IPS-18c (cell line): ENCODE data around the gene UNC5B.
"Not testable (repeated sequence)": the region's sequence is repeated elsewhere in the genome, so short reads cannot be mapped to it uniquely, and the experiment has no call there.

Experiments
- H3K4me3 ChIP-seq: 2 replicates; pipeline ENCODE4 v1.7.0; 2013; ENCODE audit warnings: low read depth, mild to moderate bottlenecking, low read length, moderate library complexity; ENCODE audit not compliant: insufficient read depth
- H3K9me3 ChIP-seq: one replicate; pipeline ENCODE4 v1.6.1; 2013; ENCODE audit warnings: mild to moderate bottlenecking, low read length, moderate library complexity; ENCODE audit not compliant: control insufficient read depth, insufficient read depth

UNC5B gene

DNA sequence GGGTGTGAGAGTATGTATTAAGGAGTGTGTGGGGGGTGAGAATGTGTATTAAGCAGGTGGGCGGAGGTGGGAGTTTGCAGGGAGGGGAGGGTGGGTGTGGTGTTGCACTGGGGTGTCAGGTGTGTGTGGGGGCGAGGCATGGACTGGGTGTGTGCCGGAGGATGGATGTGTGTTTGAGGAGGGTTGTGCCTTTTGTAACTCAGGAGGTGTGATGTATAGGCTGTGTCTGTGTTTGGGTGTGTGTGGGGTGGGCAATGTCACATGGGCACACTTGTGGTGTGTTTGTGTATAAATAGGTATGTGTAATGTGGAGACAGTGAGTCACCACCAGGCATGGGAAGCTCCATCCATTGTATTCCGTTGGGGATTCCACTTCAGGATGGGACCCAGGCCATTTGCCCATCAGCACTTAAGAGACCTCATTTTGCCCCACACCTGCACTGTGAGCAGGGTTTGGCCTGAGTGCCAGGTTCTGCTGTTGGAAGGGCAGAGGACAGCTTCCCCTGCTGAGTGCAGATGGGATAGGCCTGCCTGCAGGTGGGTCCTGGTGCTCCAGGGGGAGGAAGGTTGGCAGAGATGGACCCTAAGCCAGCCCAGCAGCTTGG is 5.8 kb downstream of the UNC5B start:
- Histone ChIP-seq H3K4me3 (peak overlapping the region; percentile 46), H3K9me3 (no peaks in the 10 kb centered on the region)

DNA sequence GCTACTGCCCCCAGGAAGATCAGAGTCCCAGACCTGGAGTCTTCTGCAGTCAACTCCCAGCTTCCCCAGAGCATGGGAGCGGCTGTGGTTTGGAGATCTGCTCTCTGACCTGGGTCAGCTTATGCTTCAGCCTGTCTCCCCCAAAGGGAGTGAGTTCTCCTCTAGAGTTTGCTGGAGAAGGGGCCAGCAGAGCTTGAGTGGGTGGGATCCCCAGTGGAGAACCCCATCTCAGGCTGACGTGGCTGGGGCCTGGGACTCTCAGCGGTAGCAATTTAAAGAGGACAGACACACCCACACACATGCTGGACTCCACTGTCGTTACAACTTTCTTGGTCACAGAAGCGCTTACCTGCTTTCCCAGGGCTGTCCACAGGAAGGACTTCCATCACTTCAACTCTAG is 6.3 kb downstream of the UNC5B start:
- Histone ChIP-seq H3K4me3 (no peak overlapping the region), H3K9me3 (no peaks in the 10 kb centered on the region)

DNA sequence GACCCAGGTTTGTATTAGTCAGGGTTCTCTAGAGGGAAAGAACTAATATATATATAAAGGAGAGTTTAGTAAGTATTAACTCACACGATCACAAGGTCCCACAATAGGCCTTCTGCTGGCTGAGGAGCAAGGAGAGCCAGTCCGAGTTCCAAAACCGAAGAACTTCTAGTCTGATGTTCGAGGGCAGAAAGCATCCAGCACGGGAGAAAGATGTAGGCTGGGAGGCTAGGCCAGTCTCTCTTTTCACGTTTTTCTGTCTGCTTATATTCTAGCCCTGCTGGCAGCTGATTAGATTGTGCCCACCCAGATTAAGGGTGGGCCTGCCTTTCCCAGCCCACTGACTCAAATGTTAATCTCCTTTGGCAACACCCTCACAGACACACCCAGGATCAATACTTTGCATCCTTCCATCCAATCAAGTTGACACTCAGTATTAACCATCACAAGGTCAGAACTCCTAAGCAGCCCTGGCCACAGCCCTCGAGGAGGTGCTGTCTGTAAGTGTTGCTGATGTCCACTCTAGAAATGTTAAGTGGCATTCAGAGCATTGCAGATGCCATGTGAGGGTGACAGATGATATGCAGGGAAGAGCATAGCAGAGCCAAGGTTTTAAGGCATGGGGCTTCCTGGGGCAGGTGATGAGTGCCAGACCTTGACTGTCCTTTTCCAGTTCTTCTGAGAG is 7.0 kb downstream of the UNC5B start:
- H3K4me3 ChIP-seq, H3K9me3 ChIP-seq: not testable (repeated sequence)

DNA sequence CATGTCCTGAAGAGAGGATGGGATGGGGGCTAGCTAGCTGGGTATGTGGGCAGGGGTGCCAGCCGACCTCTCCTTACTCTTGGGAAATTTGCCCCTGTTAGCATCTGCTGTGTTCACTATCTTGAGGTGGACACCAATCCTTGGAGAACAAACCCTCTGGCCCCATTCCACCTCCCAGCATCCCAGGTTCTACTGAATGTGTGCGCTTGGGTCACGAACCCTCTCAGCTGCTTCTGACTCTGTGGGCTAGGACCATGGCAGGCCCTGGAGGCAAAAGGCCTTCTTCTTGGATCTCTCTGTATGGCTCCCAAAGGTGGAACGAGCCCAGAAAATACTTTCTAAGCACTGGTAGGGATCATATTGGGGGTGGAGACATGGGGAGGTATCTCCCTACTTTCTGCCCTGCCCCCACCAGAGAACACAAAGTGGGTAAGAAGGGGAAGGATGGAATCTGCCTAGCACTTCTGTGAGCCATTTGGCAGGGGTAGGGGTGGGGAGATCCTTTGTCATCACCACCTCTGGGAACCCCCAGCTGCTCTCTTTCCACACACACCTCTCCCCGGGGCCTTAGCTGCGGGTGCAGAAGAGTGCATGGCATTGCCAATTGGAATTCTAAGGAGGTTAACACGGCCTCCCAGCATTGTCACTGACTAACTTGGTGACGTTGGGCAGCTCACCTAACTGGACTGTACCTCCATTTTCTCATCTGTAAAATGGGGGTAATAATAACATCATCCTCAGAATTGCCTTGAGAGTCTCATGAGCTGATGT is 7.7 kb downstream of the UNC5B start:
- Histone ChIP-seq H3K4me3 (no peak overlapping the region), H3K9me3 (no peaks in the 10 kb centered on the region)

DNA sequence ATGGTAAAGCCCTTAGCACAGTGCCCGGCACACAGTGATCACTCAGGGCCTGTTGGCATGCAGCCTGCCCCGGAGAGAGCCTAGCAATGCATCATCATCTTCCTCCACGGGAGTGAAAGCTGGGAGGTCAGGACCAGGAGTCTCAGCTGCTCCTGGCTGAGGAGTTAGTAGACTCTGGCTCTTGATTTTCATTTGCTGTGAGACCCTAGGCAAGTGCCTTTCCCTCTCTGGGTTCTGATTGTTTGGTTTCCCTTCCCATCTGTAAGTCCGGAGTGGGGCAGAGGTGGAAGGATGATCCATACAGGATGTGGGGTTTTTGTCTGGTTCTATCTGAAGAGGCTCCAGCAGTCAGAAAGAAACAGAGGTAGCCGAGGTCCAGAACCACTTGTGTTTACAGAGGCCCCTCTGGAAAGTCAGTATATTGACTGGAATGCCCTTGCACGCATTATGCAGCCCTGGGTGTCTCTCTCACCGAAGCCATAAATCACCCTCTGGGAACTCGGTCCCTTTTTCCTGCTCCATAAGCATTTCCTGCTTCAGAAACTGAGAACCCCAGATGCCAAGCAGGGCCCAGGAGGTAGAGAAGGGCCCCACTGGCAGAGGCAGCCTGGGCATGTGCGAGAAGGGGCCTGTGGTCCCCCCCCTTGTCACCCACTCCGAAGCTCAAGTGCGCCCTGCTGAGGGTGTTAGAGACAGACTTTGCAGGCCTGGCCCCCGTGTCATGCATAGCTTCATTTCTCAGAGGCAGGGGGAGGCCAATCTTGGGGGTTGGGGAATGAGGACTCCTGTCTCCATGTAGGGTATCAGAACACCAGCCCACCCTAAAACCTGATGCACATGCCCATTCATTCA is 8.5 kb downstream of the UNC5B start:
- Histone ChIP-seq H3K9me3 (no peaks in the 10 kb centered on the region), H3K4me3 (no peak overlapping the region)

DNA sequence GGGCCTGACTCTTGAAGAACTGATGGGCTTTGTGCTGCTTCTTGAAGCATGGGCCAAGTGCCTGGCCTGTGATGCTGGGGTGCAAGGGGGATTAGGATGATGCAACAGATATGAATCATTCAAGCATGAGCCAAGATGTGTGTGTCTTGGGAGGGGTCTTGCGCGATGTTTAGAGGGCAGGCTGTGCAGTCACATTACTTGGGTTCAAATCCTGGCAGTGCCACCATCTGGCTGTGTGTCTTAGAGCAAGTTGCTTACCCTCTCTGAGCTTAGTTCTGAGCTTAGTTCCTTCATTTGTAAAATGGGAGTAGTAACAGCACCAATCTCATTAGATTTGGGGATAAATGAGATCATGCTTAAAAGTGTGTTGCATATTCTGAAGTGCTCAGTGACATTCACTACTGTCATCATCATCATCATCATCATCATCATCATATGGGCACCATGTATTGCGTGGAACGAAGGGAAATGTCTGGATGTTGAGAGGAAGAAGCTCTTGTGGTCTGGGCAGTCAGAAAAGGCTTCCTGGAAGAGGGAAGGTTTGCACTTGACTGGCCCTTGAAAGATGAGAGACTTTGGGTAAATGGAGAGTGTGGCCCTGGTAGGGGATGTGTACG is 9.3 kb downstream of the UNC5B start:
- Histone ChIP-seq H3K9me3 (no peaks in the 10 kb centered on the region), H3K4me3 (no peak overlapping the region)

DNA sequence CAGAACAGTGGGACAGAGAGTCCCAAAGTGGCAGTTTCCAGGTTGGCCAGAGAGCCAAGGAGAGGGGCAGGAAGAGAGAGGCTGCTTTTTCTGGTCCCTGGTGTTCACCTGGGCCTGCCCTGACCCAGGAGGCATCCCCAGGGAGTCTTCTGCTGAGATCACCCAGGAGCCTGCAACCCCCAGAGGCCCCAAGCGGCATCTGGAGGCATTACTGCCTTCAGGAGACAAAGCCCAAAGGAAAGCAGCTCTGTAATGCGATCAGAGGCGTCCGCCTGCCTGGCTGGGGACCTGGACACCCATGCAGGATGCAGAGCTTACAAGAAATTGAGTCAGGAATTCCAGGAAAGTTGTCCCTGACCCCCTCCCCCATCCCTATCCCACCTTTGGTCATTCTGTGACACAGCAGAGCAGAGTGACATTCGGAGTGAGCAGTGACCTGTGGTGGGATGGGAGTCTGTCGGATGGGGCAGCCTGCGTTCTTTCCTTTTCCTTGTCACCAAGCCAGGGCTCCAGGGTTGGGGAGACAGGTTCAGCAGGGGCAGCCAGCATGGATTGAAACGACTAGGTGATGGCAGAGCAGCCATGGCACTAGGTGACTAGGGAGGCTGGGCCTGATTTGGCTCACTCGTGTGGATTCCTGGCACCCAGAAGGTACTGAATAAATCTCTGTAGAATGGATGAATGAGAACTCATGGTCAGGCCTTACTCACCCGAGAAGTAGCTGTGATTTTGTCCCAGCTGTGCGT is 10.4 kb downstream of the UNC5B start:
- Histone ChIP-seq H3K4me3 (no peak overlapping the region), H3K9me3 (no peaks in the 10 kb centered on the region)

DNA sequence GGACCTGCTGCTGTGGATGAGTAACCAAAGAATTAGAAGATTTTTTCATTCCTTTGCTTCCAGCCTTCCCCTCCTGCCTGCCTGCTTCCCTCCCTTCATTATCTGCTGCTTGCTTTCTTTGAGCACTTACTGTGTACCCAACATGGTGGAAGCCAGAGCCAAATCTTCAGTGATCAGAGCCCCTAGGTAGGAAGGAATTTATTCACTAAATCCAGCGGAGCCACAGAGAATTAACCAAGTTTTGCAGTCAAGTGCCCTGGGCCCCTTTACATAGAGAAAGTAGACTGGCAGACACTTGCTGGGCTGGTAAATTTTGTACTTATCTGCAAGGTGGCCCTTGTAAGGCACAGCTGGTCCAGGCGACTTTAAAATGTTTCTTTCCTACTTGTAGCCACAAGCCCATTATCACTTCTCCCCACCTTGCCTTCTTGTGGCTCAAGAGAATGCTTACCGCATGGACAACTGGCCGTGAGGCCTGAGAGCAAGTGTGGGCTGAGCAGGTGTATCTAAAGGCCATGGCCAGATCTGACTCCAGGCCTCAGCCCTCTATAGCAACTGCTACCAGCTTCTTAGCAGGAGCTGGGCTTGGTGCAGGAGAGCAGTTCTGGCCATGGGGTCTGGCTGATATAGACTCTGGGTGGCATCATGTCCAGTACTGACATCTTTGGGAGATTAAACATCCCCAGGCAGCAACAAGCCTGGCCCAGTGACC is 11.1 kb downstream of the UNC5B start:
- Histone ChIP-seq H3K4me3 (no peak overlapping the region), H3K9me3 (no peaks in the 10 kb centered on the region)

DNA sequence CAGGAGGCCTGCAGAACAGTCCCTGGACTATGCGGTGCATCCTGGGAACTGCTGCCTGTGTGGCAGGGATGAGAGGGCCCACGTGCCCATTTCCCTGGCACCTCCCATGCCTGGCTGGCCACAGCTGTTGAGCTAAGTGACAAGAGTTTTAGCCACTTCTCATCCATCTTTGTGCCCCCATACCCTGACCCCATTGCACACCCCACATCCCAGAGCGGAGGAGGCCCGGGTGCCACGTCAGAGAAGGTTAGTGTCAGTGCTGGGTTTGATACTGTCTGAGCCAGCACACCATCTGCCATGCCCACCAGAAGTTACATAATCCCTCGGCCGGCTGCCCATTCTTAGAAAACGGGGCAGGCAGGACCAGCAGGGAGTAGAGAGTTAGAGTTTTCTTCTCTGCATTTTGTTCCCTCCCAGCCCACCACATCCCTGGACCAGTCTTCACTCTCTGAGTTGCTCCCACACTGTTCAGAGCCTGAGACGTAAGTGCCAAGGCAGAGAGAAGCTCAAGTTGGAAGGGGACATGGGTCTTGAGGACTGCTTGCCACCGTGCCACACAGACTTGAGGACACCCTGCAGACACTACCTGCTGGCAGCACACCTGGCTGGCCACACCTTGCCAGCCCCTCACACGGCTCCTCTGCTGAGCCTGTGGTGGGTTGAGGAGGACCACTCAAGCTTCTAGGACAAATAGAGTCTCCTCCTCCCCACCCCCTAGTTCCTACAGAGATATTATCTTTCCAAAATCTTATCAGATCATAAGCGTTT is 13.1 kb downstream of the UNC5B start:
- H3K4me3 ChIP-seq, result no peak overlapping the region
- no peaks in the 10 kb centered on the region for H3K9me3 ChIP-seq

DNA sequence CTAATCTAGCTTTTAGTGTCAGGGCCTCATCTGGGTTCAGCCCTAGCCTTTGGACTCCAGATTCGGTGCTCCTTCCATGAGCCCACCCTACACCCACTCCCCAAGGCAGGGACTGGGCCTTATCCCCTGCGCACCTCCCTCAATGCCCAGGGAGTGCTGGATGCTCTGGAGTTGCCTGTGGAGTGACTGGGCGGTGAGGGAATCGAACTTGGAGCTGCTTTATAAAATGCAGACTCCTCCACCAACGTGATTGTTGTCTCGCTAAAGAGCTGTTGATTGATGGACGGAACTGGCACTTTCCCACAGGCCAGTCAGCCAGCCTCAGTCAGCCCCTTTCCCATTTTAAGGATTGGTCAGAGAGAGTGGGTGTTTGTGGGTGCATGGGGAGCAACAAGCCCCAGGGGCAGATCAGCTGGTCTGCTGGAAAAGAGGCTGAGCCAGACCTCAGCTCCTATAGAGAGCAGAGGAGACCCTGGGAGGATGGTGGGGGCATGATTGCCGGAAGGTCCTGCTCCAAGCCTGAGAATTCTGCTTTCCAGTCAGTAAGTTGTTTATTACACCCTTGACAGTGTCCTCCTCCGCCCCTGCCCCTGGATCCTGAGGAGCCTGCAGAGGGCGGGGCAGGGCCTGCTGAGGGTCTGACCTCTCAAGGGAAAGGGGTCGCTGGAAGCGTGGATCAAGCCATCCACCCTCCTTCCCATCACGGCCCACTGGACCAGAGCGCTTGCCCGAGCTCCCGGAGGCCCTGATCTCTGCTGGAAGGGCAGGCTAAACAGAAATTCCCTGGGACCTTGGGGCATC is 16.7 kb downstream of the UNC5B start:
- Histone ChIP-seq H3K9me3 (no peaks in the 10 kb centered on the region), H3K4me3 (no peak overlapping the region)

DNA sequence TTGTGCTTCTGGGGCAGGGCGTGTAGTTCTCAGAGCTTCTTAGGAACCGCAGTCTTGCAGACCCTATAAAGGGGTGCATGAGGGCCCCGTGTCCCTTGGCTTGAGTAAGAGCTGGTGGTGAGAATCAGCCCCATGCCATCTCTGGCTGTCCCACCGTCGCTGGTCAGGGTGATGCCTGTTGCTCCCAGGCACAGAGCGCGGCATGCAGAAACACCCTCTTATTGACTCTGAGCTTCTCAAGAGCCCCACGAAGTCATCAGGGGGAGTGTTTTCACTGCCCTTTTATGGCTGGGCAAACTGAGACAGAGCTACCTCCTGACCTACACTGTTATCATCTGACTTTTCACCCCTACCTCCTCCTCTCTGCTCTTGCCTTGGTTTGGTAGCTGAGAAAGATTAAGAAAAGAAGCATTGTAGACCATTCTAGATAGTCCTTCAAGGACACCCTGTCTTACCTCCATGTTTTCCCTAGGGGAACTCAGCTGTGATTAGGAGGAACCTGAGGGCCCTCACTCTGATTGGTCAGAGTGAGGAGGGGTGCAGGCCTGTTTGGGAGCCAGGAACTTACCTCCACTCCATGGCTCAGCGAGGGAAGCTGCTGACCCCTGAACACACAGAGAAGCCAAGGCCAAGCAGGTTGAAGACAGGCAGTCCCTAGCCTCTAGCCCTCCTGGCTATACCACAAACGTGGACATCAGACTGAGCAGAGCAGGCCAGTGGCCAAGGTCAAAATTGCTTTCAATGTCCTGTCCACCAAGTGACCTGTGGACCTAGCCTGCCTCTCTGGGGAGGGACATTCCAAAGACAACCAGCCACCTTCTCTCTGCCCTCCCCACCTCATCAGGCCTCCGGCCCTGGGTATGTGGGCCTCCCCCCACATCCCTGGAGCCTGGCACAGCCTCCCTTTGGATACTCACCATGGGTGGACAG is 17.6 kb downstream of the UNC5B start:
- no peaks in the 10 kb centered on the region for H3K9me3 ChIP-seq
- no peak overlapping the region for H3K4me3 ChIP-seq

DNA sequence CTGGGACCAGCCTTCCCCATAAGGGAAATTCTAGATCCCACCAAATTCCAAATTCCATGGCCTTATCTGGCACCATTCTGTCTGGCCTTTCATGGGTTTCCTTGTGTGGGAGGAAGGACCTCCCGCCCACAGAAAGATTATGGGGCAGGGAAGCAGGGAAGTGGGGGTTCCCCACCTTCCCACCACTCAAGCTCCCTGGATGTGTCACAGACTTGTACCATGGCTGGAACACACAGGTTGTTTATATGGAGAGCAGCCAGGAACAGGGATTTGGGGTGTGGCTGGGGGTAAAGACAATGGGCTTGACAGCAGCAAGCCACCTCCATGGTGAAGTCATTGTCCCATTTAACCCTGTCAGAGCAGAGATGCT is 18.3 kb downstream of the UNC5B start:
- Histone ChIP-seq H3K9me3 (no peaks in the 10 kb centered on the region), H3K4me3 (no peak overlapping the region)

DNA sequence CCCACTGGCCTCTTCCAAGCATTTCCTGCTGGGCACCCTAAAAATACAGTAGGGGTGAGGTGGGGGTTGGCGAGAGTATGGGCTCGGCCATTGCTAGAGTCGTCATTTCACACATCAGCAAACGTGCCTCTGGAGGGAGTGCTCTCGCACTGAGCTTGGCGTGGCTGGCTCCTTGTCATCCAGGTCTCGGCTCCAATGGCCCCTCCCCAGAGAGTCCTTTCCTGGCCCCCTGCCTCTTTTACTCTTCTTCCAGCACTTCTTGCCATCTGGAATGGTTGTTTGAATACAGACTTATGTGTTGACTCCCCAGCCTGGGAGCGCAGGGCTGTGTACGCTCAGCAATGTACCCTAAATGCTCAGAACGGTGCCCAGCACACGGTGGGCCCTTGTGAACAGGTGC is 18.8 kb downstream of the UNC5B start:
- H3K4me3 ChIP-seq, result no peak overlapping the region
- H3K9me3 ChIP-seq, result no peaks in the 10 kb centered on the region
